ENCODE data around the gene FGFR4.

FGFR4 gene

GRCh38 chr5:177103523-177104253, 17.0 kb downstream of the FGFR4 start:
- DNase-seq (ENCODE audit: low spot score): no peak

- no peak for DNase-seq (ENCODE audit: low spot score)
Measured at GRCh38 chr5:177105691-177106476, 19.2 kb downstream of the FGFR4 start.

- no peak for DNase-seq (ENCODE audit: low spot score)
Measured at GRCh38 chr5:177107159-177107558, 20.4 kb downstream of the FGFR4 start.

- DNase-seq (ENCODE audit: low spot score): no peak
Measured at GRCh38 chr5:177109810-177110209, 23.1 kb downstream of the FGFR4 start.

GRCh38 chr5:177111720-177112394, 25.1 kb downstream of the FGFR4 start:
- DNase-seq (ENCODE audit: low spot score): peak; percentile 53

DNA sequence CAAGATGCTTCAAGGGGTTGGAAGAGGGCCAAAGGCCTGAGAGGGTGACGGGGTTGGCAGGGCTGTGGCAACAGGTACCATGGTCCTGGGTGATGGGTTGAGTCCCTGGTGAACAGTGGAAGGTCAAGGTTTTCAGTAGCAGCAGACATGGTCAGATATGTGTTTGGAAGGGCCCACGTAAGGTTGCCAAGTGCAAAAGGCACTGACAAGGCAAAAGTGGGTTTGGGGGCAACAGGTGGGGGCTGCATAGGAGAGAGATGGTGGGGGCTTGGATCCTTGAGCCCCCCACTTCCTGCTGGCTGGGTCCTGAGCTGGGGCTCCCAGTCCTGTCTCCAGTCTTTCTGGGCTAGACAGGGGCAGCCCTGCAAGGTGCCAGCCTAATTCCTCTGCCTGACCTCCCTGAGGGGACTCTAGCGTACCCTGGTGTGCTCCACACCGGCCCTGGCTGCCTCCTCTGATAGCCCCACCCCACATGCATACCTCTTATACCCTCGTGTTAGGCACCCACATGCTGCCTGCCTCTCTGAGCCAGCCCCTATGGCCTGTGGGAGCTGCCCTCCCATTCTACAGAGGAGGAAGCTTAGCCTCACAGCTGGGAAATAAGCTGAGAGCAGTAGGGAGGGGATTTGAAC, 26.0 kb downstream of the FGFR4 start:
- no peak for DNase-seq (ENCODE audit: low spot score)

DNA sequence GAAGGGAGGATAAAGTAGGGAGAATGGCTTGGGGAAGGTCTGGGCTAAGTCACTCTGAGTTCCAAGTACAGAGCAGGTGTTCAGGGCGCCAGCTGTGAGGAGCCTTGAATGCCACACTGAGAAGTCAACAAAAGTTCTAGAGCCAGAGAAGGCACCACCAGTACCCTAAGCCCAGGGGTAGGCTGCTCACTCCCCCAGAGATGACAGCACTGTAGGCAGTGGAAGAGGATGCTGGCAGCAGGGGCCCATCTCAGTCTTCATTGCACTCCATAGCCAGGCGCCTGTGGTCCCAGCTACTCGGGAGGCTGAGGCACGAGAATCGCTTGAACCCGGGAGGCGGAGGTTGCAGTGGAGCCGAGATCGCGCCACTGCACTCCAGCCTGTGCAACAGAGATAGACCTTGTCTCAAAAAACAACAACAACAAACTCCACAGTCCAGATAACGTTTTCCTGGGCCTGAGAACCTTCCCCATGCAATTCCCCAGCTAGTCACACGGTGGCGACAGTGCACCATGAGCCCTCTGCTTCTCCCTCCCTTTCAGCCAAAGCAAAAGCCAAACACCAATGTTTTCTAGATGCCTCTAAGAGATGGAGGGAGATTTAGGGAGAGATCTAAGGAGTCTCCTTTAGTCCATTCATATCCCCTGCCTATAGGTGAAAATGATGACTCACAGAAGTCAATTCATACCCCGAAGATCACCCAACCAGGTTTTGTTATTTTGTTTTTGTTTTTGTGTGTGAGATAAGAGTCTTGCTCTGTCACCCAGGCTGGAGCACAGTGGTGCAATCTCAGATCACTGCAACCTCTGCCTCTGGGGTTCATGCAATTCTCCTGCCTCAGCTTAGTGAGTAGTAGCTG, 27.1 kb downstream of the FGFR4 start:
- peak; percentile 78 for DNase-seq (ENCODE audit: low spot score)

GRCh38 chr5:177116631-177117373, 30.1 kb downstream of the FGFR4 start:
- no peak for DNase-seq (ENCODE audit: low spot score)

- no peak for DNase-seq (ENCODE audit: low spot score)
Measured at GRCh38 chr5:177117441-177118045, 30.8 kb downstream of the FGFR4 start.

- no peak for DNase-seq (ENCODE audit: low spot score)
Measured at GRCh38 chr5:177122566-177122965, 35.9 kb downstream of the FGFR4 start.

GRCh38 chr5:177123789-177124485, 37.2 kb downstream of the FGFR4 start:
- no peak for DNase-seq (ENCODE audit: low spot score)

- DNase-seq (ENCODE audit: low spot score): no peak
Measured at GRCh38 chr5:177124486-177124991, 37.8 kb downstream of the FGFR4 start.

- no peak for DNase-seq (ENCODE audit: low spot score)
Measured at GRCh38 chr5:177126771-177127170, 40.1 kb downstream of the FGFR4 start.

- no peak for DNase-seq (ENCODE audit: low spot score)
Measured at GRCh38 chr5:177128551-177128981, 41.9 kb downstream of the FGFR4 start.

GRCh38 chr5:177130211-177131018, 43.7 kb downstream of the FGFR4 start:
- DNase-seq (ENCODE audit: low spot score): no peak

DNA sequence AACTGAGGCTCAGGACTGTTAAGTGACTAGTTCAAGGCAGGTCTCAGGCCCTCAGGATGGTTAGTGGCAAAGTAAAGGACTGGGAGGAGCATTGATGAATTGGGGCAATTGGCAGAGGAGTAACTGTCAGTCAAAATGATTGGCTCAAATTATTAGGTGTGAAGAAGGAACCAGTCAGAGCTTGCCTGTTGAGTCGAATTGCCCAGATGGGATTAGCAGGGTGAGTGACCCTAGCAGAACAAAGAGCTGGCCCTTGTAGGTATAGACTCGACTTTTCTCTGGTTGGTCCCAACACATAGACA, 44.3 kb downstream of the FGFR4 start:
- DNase-seq (ENCODE audit: low spot score): no peak

GRCh38 chr5:177131352-177132135, 44.8 kb downstream of the FGFR4 start:
- DNase-seq (ENCODE audit: low spot score): no peak
